ENCODE measurements around the gene KRT2.

The KRT2 gene

DNA sequence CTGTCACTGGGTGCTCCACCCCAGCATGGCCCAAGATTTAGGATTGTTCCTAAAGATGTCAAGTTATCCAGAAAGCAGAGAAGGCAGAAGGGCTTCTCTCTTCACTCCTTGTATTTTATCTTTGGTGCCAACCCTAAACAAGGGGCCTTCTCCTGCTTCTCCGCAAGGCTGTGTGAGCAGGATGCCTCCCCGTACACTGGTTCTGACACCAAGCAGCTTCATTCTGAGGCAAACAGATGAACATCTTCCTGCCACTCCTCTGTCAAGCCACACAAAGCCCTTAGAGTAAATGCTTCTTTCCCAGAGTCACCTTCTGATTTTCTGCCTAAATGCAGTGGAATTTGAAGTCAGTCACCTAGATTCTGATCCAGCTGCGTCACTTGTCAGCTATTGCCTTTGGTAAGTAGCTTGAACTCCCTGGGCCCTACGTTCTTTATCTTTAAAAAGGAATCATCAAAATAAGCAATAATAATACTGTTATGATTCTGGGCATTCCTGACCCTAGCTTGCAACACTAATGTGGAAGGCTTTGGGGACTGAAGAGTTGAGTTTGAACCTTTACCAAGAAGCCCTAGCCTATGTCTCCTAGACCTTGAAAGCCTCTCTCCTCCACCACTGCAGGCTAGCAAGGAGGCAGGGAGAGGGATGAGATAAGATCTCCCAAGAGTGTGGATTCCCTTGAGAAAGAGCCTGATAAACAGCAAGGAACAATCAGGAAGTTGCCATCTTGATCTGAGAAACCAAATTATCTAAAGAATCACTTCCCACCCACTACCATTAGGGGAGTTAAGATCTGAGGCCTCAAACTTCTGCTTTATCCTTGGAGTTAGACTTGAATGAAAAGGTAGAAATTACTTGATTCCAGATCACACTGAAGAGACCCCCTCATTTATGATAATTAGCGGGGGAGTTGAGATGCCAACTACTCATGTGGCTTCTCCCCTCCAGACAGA lies 39.3 kb downstream of the KRT2 start:
- Histone ChIP-seq H3K9me3 (ENCODE audit: insufficient read depth, low read depth, low read length) (no peaks in the 10 kb centered on the region), H3K9ac (ENCODE audit: low read depth, low read length) (no peak overlapping the region), H3K27ac (ENCODE audit: low read length) (no peak overlapping the region), H3K36me3 (ENCODE audit: insufficient read depth, low read depth, low read length) (no peaks in the 10 kb centered on the region), H3K4me3 (ENCODE audit: low read length) (no peak overlapping the region), H3K4me1 (ENCODE audit: insufficient read depth, low read length) (no peaks in the 10 kb centered on the region), H3K27me3 (ENCODE audit: insufficient read depth, low read length) (peaks cover 14% of the 10 kb centered on the region)

DNA sequence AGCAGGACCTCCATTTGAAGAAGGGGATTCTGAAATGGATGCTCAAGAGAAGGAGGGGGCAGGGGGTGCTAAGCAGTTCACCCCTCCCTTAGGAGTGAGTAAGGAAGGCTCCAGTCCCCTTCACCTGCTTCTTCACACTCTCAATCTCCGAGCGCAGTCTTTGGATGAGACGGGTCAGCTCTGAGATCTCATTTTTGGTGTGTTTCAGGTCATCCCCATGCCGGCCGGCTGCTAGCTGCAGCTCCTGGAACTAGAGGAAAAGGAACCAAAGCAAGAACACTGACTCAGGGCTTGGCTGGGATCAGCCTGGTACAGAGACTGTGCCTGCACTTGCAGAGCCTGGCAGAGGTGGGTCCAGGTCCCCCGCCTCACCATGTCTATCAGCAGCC lies 40.9 kb downstream of the KRT2 start:
- no peaks in the 10 kb centered on the region for H3K4me1 ChIP-seq (ENCODE audit: insufficient read depth, low read length)
- no peaks in the 10 kb centered on the region for H3K9me3 ChIP-seq (ENCODE audit: insufficient read depth, low read depth, low read length)
- no peak overlapping the region for H3K4me3 ChIP-seq (ENCODE audit: low read length)
- no peak overlapping the region for H3K27ac ChIP-seq (ENCODE audit: low read length)
- peaks cover 14% of the 10 kb centered on the region for H3K27me3 ChIP-seq (ENCODE audit: insufficient read depth, low read length)
- no peak overlapping the region for H3K9ac ChIP-seq (ENCODE audit: low read depth, low read length)
- H3K36me3 ChIP-seq (ENCODE audit: insufficient read depth, low read depth, low read length): no peaks in the 10 kb centered on the region

DNA sequence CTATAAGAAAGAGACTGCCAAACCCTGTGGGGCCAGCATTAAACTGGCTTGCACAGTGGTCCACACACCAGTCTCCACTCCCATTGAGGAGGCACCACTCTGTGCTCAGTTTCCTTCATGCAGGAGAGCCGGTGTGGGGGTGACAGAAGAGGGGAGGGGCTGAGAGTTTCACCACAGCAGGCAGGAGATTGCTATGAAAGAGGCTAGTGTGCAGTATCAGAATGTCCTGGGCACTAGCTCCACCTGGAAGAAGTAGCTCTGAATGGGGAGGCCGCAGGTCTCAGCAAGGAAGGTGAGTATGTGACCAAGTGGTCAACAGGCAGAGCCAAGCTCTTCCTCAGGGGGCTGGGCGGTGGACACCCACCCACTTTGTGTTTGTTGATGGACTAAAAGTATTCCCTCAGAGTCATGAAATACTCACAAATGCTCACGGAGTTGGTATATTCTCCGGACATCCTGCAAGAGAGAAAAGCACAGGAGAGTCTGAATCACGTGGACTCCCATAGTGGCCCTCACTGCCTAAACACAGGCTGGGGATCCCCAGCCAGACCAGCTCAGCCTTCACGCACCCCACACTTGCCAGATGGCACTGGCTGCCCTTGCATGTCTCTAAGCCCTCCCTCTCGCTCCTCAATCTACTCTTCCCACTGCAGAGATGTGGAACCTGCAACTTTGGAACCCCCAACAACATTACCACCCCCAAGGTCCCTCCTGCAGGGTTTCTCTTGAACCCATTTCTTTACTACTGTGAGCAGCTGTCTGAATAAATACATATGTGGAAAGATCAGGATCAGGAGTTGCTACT lies 43.0 kb downstream of the KRT2 start:
- H3K27ac ChIP-seq (ENCODE audit: low read length): no peak overlapping the region
- H3K27me3 ChIP-seq (ENCODE audit: insufficient read depth, low read length): peaks cover 14% of the 10 kb centered on the region
- H3K4me3 ChIP-seq (ENCODE audit: low read length): no peak overlapping the region
- no peaks in the 10 kb centered on the region for H3K36me3 ChIP-seq (ENCODE audit: insufficient read depth, low read depth, low read length)
- no peak overlapping the region for H3K9ac ChIP-seq (ENCODE audit: low read depth, low read length)
- no peaks in the 10 kb centered on the region for H3K4me1 ChIP-seq (ENCODE audit: insufficient read depth, low read length)
- H3K9me3 ChIP-seq (ENCODE audit: insufficient read depth, low read depth, low read length): no peaks in the 10 kb centered on the region

DNA sequence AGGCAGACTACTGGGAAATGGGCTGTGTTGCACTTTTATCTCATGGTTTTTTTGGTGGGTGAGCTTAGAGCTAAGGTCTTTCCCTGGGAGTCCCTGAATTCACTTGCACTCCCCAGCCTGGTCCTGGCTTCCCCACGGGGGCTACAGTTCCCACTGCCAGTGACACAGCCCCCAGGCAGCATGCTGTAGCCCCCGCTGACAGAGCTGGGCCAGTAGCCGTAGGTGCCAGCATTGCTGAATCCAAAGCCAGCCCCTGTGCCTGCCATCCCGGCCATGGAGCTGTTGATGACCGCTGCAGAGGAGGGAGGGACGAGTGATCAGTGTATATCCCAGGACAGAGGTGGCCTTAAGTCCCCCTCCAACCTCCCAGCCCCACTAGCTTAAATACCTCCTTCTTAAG lies 43.9 kb downstream of the KRT2 start:
- no peak overlapping the region for H3K9ac ChIP-seq (ENCODE audit: low read depth, low read length)
- H3K27ac ChIP-seq (ENCODE audit: low read length): no peak overlapping the region
- peaks cover 14% of the 10 kb centered on the region for H3K27me3 ChIP-seq (ENCODE audit: insufficient read depth, low read length)
- no peak overlapping the region for H3K4me3 ChIP-seq (ENCODE audit: low read length)
- no peaks in the 10 kb centered on the region for H3K4me1 ChIP-seq (ENCODE audit: insufficient read depth, low read length)
- H3K9me3 ChIP-seq (ENCODE audit: insufficient read depth, low read depth, low read length): no peaks in the 10 kb centered on the region
- H3K36me3 ChIP-seq (ENCODE audit: insufficient read depth, low read depth, low read length): no peaks in the 10 kb centered on the region

DNA sequence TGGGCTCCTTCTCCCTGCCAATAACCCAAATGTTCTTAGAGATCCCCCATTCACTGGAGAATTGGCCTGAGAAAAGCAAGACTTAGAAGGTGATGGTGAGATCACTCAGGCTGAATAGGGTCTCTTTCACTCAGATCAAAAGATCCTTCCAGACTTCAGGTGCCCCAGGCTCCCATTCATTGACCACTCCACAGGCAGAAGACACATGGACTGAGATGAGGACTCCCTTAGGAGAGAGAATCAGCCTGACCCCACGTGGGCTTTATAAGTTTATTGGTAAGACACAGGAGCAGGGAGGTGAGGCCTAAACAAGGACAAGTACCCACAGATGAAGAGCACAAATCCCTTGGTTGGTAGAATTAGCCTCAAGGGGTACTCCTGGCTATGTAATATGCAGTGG lies 44.7 kb downstream of the KRT2 start:
- peaks cover 14% of the 10 kb centered on the region for H3K27me3 ChIP-seq (ENCODE audit: insufficient read depth, low read length)
- no peaks in the 10 kb centered on the region for H3K9me3 ChIP-seq (ENCODE audit: insufficient read depth, low read depth, low read length)
- no peak overlapping the region for H3K27ac ChIP-seq (ENCODE audit: low read length)
- no peaks in the 10 kb centered on the region for H3K4me1 ChIP-seq (ENCODE audit: insufficient read depth, low read length)
- no peaks in the 10 kb centered on the region for H3K36me3 ChIP-seq (ENCODE audit: insufficient read depth, low read depth, low read length)
- H3K4me3 ChIP-seq (ENCODE audit: low read length): no peak overlapping the region
- H3K9ac ChIP-seq (ENCODE audit: low read depth, low read length): no peak overlapping the region

DNA sequence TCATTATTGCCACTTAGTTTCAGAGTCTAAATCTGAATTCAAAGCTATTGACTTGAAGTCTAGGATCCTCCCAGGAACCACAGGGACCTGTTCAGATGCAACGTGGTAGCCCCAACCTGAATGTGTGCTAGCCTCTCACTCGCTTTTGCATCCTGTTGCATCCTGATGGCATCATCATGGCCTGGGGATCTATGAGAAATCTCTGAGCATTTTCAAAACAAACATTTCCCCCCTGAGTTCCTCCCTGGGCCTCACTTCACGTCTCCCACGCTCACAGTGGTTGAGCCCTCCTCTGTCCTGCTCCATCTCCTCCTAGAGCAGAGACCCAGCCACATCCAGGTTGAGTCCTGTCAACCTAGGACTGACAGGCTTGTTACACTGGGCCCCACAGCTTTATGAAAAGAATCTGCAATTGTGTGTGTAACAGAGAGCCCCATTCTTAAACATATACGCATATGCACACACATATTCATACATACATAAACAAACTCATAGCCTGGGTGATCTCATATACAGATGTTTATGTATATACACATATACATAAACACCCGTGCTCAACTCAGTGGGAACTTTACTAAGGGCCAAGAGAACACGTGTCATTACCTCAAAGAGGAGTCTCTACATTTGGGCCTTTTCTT lies 45.3 kb downstream of the KRT2 start:
- H3K4me1 ChIP-seq (ENCODE audit: insufficient read depth, low read length): no peaks in the 10 kb centered on the region
- H3K4me3 ChIP-seq (ENCODE audit: low read length): no peak overlapping the region
- H3K9me3 ChIP-seq (ENCODE audit: insufficient read depth, low read depth, low read length): no peaks in the 10 kb centered on the region
- no peaks in the 10 kb centered on the region for H3K36me3 ChIP-seq (ENCODE audit: insufficient read depth, low read depth, low read length)
- H3K9ac ChIP-seq (ENCODE audit: low read depth, low read length): no peak overlapping the region
- no peak overlapping the region for H3K27ac ChIP-seq (ENCODE audit: low read length)
- H3K27me3 ChIP-seq (ENCODE audit: insufficient read depth, low read length): peaks cover 12% of the 10 kb centered on the region

DNA sequence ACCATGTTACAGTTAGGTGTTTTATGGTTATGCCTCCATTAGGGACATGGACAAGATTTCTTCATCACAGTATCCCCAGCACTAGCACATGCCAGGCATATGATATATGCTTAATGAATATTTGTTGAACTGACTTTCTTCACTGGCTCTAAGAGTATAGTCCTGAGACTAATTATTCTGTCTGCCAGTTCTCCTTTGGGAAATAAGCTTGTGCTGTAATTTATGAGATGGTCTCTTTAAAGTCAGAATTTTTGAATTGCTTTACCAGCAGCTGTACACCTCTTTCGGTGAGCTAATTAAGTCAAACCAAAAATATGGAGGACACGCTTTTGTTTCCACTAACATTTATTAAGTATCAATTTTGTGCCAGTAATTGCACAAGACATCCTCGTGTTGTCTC lies 45.9 kb downstream of the KRT2 start:
- no peaks in the 10 kb centered on the region for H3K9me3 ChIP-seq (ENCODE audit: insufficient read depth, low read depth, low read length)
- H3K36me3 ChIP-seq (ENCODE audit: insufficient read depth, low read depth, low read length): no peaks in the 10 kb centered on the region
- H3K27ac ChIP-seq (ENCODE audit: low read length): no peak overlapping the region
- H3K4me3 ChIP-seq (ENCODE audit: low read length): no peak overlapping the region
- H3K4me1 ChIP-seq (ENCODE audit: insufficient read depth, low read length): no peaks in the 10 kb centered on the region
- no peak overlapping the region for H3K9ac ChIP-seq (ENCODE audit: low read depth, low read length)
- H3K27me3 ChIP-seq (ENCODE audit: insufficient read depth, low read length): peaks cover 6% of the 10 kb centered on the region

DNA sequence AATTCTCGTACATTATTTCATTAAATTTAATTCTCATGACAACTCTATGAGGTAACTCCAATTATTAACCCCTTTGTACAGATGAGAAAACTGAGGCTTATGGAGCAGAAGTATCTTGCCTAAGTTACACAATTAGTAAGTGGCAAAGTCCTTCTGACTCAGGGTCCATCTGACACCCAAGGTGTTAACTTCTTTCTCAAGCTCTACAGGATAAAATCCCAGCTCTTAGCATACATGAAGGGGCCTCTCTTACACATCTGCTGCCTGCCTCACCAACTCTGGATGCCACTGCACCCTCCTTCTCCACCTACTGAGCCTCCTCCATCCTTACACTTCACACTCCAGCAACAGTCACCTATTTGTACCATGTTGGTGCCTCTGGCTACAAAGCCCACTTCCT lies 46.5 kb downstream of the KRT2 start:
- no peak overlapping the region for H3K4me3 ChIP-seq (ENCODE audit: low read length)
- no peaks in the 10 kb centered on the region for H3K9me3 ChIP-seq (ENCODE audit: insufficient read depth, low read depth, low read length)
- H3K4me1 ChIP-seq (ENCODE audit: insufficient read depth, low read length): no peaks in the 10 kb centered on the region
- H3K9ac ChIP-seq (ENCODE audit: low read depth, low read length): no peak overlapping the region
- no peak overlapping the region for H3K27ac ChIP-seq (ENCODE audit: low read length)
- H3K36me3 ChIP-seq (ENCODE audit: insufficient read depth, low read depth, low read length): no peaks in the 10 kb centered on the region
- peaks cover under 1% of the 10 kb centered on the region for H3K27me3 ChIP-seq (ENCODE audit: insufficient read depth, low read length)

DNA sequence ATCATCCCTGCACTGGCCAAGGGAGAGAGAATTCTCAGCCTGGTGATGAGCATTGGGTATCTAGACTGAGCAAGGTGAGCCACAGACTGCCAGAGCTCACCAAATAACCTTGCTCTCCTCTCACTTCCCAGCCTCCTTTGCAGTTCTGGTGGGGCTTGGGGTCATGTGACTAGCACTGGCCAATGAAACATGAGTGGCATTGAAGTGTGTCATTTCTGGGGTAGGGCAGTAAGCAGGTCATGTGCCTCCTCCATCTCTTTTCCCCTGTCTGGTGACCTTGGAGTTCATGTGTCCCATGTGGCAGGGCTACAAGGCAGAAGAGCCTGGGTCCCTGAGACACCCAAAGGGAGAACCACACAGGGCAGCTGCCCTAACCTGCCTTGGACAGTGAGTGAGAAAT lies 47.2 kb downstream of the KRT2 start:
- no peaks in the 10 kb centered on the region; the same call in 1 of the 2 replicates for H3K27me3 ChIP-seq (ENCODE audit: insufficient read depth, low read length)
- no peak overlapping the region for H3K9ac ChIP-seq (ENCODE audit: low read depth, low read length)
- H3K4me1 ChIP-seq (ENCODE audit: insufficient read depth, low read length): no peaks in the 10 kb centered on the region
- H3K36me3 ChIP-seq (ENCODE audit: insufficient read depth, low read depth, low read length): no peaks in the 10 kb centered on the region
- H3K9me3 ChIP-seq (ENCODE audit: insufficient read depth, low read depth, low read length): no peaks in the 10 kb centered on the region
- no peak overlapping the region for H3K27ac ChIP-seq (ENCODE audit: low read length)
- H3K4me3 ChIP-seq (ENCODE audit: low read length): no peak overlapping the region

DNA sequence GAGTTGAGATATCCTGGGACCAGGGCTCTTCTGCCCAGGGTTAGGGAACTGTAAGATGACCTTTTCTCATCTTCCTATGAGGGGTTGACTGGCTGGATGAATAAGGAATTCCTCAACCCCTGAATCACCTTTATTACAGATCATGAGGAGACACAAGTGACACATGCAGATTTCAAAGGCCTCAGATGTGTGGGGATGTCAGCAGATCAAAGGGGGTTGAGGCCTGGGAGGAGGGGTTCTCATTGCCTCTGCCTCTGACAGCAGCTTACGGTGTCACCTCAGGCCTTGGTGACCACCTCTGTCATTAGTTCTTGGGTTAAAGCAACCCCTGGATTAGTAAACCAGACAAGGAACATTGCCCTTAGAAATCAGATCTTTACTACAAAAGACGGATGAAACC lies 48.7 kb downstream of the KRT2 start:
- Histone ChIP-seq H3K27me3 (ENCODE audit: insufficient read depth, low read length) (no peaks in the 10 kb centered on the region), H3K4me3 (ENCODE audit: low read length) (no peak overlapping the region), H3K4me1 (ENCODE audit: insufficient read depth, low read length) (no peaks in the 10 kb centered on the region), H3K9ac (ENCODE audit: low read depth, low read length) (no peak overlapping the region), H3K27ac (ENCODE audit: low read length) (no peak overlapping the region), H3K36me3 (ENCODE audit: insufficient read depth, low read depth, low read length) (no peaks in the 10 kb centered on the region), H3K9me3 (ENCODE audit: insufficient read depth, low read depth, low read length) (no peaks in the 10 kb centered on the region)

DNA sequence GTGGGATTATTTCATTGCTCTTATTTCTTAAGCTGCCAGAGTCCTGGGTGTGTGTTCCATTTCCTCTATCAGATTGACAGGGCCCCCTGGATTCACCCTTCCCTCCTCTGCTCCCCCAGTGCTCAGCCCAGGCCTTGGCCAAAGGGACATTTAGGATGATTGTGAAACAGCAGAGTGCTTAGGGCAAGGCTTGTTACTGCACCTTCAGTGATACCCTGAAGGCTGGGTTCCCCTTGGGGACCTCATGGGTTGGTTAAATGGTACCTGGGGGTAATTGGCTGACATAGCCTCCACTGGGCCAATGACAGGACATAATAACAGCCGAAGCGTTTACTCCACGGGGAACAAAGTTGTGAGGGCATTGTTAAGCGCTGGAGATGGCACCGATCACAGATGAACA lies 49.5 kb downstream of the KRT2 start:
- Histone ChIP-seq H3K27me3 (ENCODE audit: insufficient read depth, low read length) (no peaks in the 10 kb centered on the region; the same call in 1 of the 2 replicates), H3K27ac (ENCODE audit: low read length) (no peak overlapping the region), H3K9ac (ENCODE audit: low read depth, low read length) (no peak overlapping the region), H3K9me3 (ENCODE audit: insufficient read depth, low read depth, low read length) (no peaks in the 10 kb centered on the region), H3K36me3 (ENCODE audit: insufficient read depth, low read depth, low read length) (no peaks in the 10 kb centered on the region), H3K4me1 (ENCODE audit: insufficient read depth, low read length) (no peaks in the 10 kb centered on the region), H3K4me3 (ENCODE audit: low read length) (no peak overlapping the region)
